ENCODE measurements around the gene SLC17A7. TPM values are rescaled to one million over a fixed set of nuclear protein-coding genes. Genes with fewer than 3 reads are reported as not detected.

SLC17A7 gene
- total and polyA plus RNA-seq, 2 of the 8 experiments (the other 6 are each of a cell fraction or from before 2014, with no cell fraction given): 2.7 to 3.0 TPM

GRCh38 chr19:49473868-49474541 is 32.7 kb upstream of the SLC17A7 start, which contains the start of gene FLT3LG (continued):
- TF ChIP-seq USF2 (IDR thresholded peaks at IDR 0.05; ENCODE audit: low read length) (no peak), BRCA1 (IDR thresholded peaks at IDR 0.05; ENCODE audit: low read depth, low read length) (no peak), HDAC6 (IDR thresholded peaks at IDR 0.05; ENCODE audit: low read depth, low read length) (no peak), JUN (IDR thresholded peaks at IDR 0.05; ENCODE audit: low read depth, low read length) (no peak), TEAD4 (IDR thresholded peaks at IDR 0.05; ENCODE audit: low read depth, low read length) (peak; percentile 73), CHD1 (IDR thresholded peaks at IDR 0.05; ENCODE audit: low read depth, low read length) (no peak), BCL11A (IDR thresholded peaks at IDR 0.05; ENCODE audit: low read depth in 2 of 2, low read length in 2 of 2) (no peak), SAP30 (IDR thresholded peaks at IDR 0.05; ENCODE audit: insufficient read depth, insufficient replicate concordance, low read length) (no peak), SUZ12 (IDR thresholded peaks at IDR 0.05; ENCODE audit: low read length) (no peak), YY1 (IDR thresholded peaks at IDR 0.05; ENCODE audit: low read depth, low read length) (peak; percentile 44; the same call in 1 of the 2 replicates), GABPA (IDR thresholded peaks at IDR 0.05; ENCODE audit: borderline replicate concordance, insufficient read depth, low read length) (0 out of 2 replicates have a peak, but pooled peaks have one; percentile 35), EZH2 (IDR thresholded peaks at IDR 0.05; ENCODE audit: low read depth, low read length, severe bottlenecking) (no peak), KDM5A (IDR thresholded peaks at IDR 0.05; ENCODE audit: low read length) (no peak), CEBPB (IDR thresholded peaks at IDR 0.05; ENCODE audit: low read depth, low read length) (no peak), E2F6 (IDR thresholded peaks at IDR 0.05) (peak; percentile 25; the same call in 1 of the 2 replicates), SP1 (IDR thresholded peaks at IDR 0.05; ENCODE audit: low read depth, low read length) (no peak), HDAC2 (IDR thresholded peaks at IDR 0.05; ENCODE audit: borderline replicate concordance in 1 of 2, low read depth in 2 of 2, low read length in 2 of 2) (0 out of 4 replicates have a peak, but pooled peaks of 1 of the 2 experiments have one; percentile 23), GTF2F1 (IDR thresholded peaks at IDR 0.05; ENCODE audit: borderline replicate concordance, low read depth, low read length) (no peak), CTBP2 (IDR thresholded peaks at IDR 0.05; ENCODE audit: borderline replicate concordance, insufficient read depth, insufficient read length, low read length) (no peak), RFX5 (IDR thresholded peaks at IDR 0.05; ENCODE audit: borderline replicate concordance, low read depth, low read length) (no peak), TCF12 (IDR thresholded peaks at IDR 0.05; ENCODE audit: low read depth, low read length) (peak; percentile 49; the same call in 1 of the 2 replicates), JUND (IDR thresholded peaks at IDR 0.05; ENCODE audit: low read length) (no peak), POLR2AphosphoS5 (IDR thresholded peaks at IDR 0.05; ENCODE audit: low read depth, low read length) (no peak)
